Suppressor macrophage treated with lipopolysaccharide for 1 hour (primary cell): ENCODE measurements around the gene GARIN3.

Source experiments
- DNase-seq, 3 donors: peaks; one replicate each; pipeline ENCODE4 v3.0.0-alpha.2; 2020 to 2022

The GARIN3 gene

GRCh38 chr5:157143127-157143971 lies 22.7 kb downstream of the GARIN3 start:
- peak in 1 of 3 donors; percentile 30 for DNase-seq

- peak; percentile 97 to 99 (median 99) for DNase-seq
Observed at GRCh38 chr5:157142317-157143126, 23.5 kb downstream of the GARIN3 start, which contains the start of gene MED7. MED7 (minus strand) TSS chr5:157142865; CDS start chr5:157139431, 3,434 bp downstream.

GRCh38 chr5:157137691-157138090 lies 28.4 kb downstream of the GARIN3 start:
- DNase-seq = peak; percentile 62 to 68 (median 63)

GRCh38 chr5:157132281-157132612 lies 33.8 kb downstream of the GARIN3 start:
- no peak for DNase-seq

GRCh38 chr5:157130925-157131324 lies 35.1 kb downstream of the GARIN3 start:
- peak; percentile 31 to 56 (median 42) for DNase-seq

- no peak for DNase-seq
Observed at GRCh38 chr5:157121709-157122108, 44.4 kb downstream of the GARIN3 start.

- DNase-seq = no peak
Observed at GRCh38 chr5:157120102-157120501, 46.0 kb downstream of the GARIN3 start.

GRCh38 chr5:157116483-157116954 lies 49.5 kb downstream of the GARIN3 start:
- DNase-seq = no peak

- DNase-seq = no peak
Observed at GRCh38 chr5:157115502-157115901, 50.6 kb downstream of the GARIN3 start.

- no peak for DNase-seq
Observed at GRCh38 chr5:157115012-157115411, 51.1 kb downstream of the GARIN3 start.

- peak; percentile 55 to 81 (median 60) for DNase-seq
Observed at GRCh38 chr5:157113002-157113401, 53.1 kb downstream of the GARIN3 start.
